ENCODE data around the gene TMEM117. TPM values are rescaled to one million over a fixed set of nuclear protein-coding genes. Genes with fewer than 3 reads are reported as not detected.

Gene TMEM117
- total and polyA plus RNA-seq, 2 donors from 2014 or later, result 5.9 to 6.0 TPM

DNA sequence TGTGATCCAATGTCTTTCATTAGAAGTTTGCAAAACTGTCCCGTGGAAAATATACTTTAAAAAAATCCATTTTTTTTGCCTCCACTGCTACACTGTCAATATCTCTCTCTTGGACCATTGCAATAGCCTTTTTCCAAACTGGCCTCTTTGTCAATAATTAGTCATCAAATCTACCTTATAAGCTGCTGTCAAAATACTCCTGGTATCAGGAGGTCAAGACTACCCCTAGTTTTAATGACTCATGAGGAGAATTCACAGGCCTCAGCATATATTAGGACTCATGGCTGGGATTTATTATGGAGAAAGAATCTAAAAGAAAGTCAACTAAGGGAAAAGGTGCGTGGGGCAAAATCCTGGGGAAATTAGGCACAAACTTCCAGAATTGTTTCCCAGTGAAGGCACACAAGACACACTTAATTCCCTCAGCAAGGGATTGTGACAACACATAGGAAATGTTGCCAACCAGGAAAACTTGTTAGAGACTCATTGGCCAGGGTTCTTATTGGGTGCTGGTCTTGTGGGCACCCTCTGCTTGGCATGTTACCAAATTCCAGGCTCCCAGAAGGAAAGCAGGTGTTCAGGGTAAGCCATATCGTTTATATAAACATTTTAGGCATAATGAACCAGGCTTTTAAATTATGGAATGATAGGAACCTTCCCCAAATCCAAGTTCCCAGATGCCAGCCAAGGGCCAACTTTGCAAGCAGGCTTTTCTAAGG, 56.1 kb downstream of the TMEM117 start:
- Histone ChIP-seq H3K9me3 (ENCODE audit: control insufficient read depth in 2 of 3, insufficient read depth in 1 of 3, low read length in 3 of 3) (no peaks in the 10 kb centered on the region), H3K36me3 (ENCODE audit: control insufficient read depth in 2 of 3, insufficient read depth in 3 of 3, low read length in 3 of 3) (no peaks in the 10 kb centered on the region), H3K27me3 (ENCODE audit: control insufficient read depth, insufficient read depth, low read length) (no peaks in the 10 kb centered on the region), H3K27ac (ENCODE audit: low read depth in 2 of 2, low read length in 2 of 2) (no peak overlapping the region), H3K4me3 (ENCODE audit: low read length in 3 of 3) (no peak overlapping the region), H3K9ac (ENCODE audit: low read length in 3 of 3) (no peak overlapping the region), H3K4me1 (ENCODE audit: control insufficient read depth in 2 of 3, insufficient read depth in 2 of 3, low read depth in 1 of 3, low read length in 3 of 3) (no peaks in the 10 kb centered on the region)
- DNase-seq, result no peak
- FAIRE-seq, result no peak
- intact Hi-C loops (cut with DNase I), result no loop called here
- TF ChIP-seq, protein P1, sequence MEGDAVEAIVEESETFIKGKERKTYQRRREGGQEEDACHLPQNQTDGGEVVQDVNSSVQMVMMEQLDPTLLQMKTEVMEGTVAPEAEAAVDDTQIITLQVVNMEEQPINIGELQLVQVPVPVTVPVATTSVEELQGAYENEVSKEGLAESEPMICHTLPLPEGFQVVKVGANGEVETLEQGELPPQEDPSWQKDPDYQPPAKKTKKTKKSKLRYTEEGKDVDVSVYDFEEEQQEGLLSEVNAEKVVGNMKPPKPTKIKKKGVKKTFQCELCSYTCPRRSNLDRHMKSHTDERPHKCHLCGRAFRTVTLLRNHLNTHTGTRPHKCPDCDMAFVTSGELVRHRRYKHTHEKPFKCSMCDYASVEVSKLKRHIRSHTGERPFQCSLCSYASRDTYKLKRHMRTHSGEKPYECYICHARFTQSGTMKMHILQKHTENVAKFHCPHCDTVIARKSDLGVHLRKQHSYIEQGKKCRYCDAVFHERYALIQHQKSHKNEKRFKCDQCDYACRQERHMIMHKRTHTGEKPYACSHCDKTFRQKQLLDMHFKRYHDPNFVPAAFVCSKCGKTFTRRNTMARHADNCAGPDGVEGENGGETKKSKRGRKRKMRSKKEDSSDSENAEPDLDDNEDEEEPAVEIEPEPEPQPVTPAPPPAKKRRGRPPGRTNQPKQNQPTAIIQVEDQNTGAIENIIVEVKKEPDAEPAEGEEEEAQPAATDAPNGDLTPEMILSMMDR (IDR thresholded peaks at IDR 0.05; ENCODE audit: borderline replicate concordance, extremely low read depth, insufficient read depth), result no peak

DNA sequence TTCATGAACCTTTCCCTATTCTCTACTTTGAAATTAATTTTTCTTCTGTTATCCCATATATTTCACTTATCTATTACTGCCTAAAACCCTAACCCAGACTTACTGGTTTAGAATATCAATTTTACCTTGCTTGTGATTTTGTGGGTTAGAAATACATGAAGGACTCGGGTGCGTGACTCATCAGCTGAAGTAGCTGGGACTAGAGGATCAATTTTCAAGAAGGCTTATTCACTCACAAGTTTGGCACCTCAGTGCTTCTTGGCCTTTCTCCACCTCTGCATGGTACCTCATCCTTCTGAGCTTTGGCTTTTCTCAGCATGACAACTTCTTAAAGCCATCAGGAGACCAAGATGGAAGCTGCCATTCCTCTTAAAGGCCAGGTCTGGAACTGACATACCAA, 57.8 kb downstream of the TMEM117 start:
- Histone ChIP-seq H3K27ac (ENCODE audit: low read depth in 2 of 2, low read length in 2 of 2) (no peak overlapping the region), H3K4me3 (ENCODE audit: low read length in 3 of 3) (no peak overlapping the region), H3K36me3 (ENCODE audit: control insufficient read depth in 2 of 3, insufficient read depth in 3 of 3, low read length in 3 of 3) (no peaks in the 10 kb centered on the region), H3K9me3 (ENCODE audit: control insufficient read depth in 2 of 3, insufficient read depth in 1 of 3, low read length in 3 of 3) (no peaks in the 10 kb centered on the region), H3K4me1 (ENCODE audit: control insufficient read depth in 2 of 3, insufficient read depth in 2 of 3, low read depth in 1 of 3, low read length in 3 of 3) (no peaks in the 10 kb centered on the region), H3K9ac (ENCODE audit: low read length in 3 of 3) (no peak overlapping the region), H3K27me3 (ENCODE audit: control insufficient read depth, insufficient read depth, low read length) (no peaks in the 10 kb centered on the region)
- TF ChIP-seq, protein P1 (IDR thresholded peaks at IDR 0.05; ENCODE audit: borderline replicate concordance, extremely low read depth, insufficient read depth), result no peak
- intact Hi-C loops (cut with DNase I), result no loop called here
- FAIRE-seq, result no peak
- DNase-seq, result no peak

DNA sequence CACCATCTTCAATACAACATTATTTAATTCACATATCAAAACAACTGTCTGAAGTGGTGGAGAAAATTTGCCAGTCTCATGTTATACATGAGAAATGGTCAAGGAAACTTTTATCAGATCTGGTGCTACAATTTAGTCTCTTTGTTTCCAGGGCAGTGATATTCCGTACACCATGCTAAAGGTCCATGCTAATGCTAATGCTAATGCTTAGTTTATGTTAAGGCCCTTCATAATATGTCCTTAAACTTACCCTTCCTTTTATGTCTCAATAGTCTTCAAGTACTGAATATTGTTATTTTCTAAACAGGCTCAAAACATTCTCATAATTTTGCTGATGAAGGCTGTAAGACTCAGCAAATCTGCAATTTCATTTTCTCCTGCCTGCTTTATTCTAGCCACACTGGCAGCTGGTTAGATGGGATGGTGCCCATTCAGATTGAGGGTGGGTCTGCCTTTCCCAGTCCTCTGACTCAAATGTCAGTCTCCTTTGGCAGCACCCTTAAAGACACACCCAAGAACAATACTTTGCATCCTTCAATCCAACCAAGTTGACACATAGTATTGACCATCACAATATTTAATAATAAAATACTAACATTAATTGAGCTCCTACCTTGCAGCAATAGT, 59.8 kb downstream of the TMEM117 start:
- H3K9me3 ChIP-seq (ENCODE audit: control insufficient read depth in 2 of 3, insufficient read depth in 1 of 3, low read length in 3 of 3), result no peaks in the 10 kb centered on the region
- no peaks in the 10 kb centered on the region for H3K36me3 ChIP-seq (ENCODE audit: control insufficient read depth in 2 of 3, insufficient read depth in 3 of 3, low read length in 3 of 3)
- no peak overlapping the region for H3K4me3 ChIP-seq (ENCODE audit: low read length in 3 of 3)
- H3K4me1 ChIP-seq (ENCODE audit: control insufficient read depth in 2 of 3, insufficient read depth in 2 of 3, low read depth in 1 of 3, low read length in 3 of 3), result no peaks in the 10 kb centered on the region
- intact Hi-C loops (cut with DNase I), result no loop called here
- H3K9ac ChIP-seq (ENCODE audit: low read length in 3 of 3), result no peak overlapping the region
- H3K27ac ChIP-seq (ENCODE audit: low read depth in 2 of 2, low read length in 2 of 2), result no peak overlapping the region
- H3K27me3 ChIP-seq (ENCODE audit: control insufficient read depth, insufficient read depth, low read length), result no peaks in the 10 kb centered on the region
- FAIRE-seq (no peak), DNase-seq (no peak)
- TF ChIP-seq, protein P1 (IDR thresholded peaks at IDR 0.05; ENCODE audit: borderline replicate concordance, extremely low read depth, insufficient read depth), result no peak

Data from kidney (tissue), 14 donors.